GM12874 (cell line): ENCODE data around the gene GRIN3B.

Experiments used
- TF ChIP-seq, protein P1 (sequence below): IDR thresholded peaks from 2 replicates; pipeline ENCODE4 v1.5.1; 2011; ENCODE audit warnings: low read depth, mild to moderate bottlenecking, control low read depth, low read length, moderate library complexity; ENCODE audit not compliant: insufficient read depth

The GRIN3B gene

DNA sequence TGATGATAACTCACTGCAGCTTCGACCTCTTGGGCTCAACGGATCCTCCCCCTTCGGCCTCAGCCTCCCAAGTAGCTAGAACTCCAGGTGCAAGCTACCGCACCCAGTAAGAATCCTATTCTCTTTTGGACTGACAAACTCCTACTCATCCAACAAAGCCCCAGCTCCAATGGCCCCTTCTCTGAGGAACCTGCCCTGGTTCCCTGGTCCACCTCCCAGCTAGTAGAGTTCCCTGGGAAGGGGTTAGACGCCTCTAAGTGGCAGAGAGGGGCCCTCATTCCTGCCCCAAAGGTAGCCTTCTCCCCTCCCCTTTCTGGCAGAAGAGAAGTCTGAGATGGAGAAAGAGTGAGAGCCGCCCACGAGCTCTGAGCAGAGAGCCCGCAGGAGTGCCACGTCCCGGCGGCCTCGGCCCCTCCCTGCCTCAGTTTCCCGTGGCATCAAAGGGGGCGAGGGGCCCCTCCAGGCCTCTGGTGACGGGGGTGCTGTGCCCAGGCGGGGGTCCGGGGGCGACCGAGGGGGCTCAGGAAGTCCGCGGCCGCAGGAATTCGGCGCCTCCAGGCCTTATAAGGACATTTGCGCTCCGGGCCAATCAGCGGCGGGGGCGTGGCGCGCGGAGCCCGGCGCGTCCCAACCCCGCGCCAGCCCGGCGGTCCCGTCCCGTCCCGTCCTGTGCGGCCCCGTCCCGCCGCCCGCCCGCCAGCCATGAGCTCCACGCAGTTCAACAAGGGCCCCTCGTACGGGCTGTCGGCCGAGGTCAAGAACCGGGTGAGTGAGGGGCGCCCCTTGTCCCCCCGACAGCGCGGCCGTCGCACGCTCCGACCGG, 26.0 kb downstream of the GRIN3B start, which contains the start of gene CNN2:
Gene CNN2, plus strand, starts transcription at position 649 of the 823 bp plus-strand sequence. Its CDS starts 54 bp downstream, at position 703.
- TF ChIP-seq, protein P1, sequence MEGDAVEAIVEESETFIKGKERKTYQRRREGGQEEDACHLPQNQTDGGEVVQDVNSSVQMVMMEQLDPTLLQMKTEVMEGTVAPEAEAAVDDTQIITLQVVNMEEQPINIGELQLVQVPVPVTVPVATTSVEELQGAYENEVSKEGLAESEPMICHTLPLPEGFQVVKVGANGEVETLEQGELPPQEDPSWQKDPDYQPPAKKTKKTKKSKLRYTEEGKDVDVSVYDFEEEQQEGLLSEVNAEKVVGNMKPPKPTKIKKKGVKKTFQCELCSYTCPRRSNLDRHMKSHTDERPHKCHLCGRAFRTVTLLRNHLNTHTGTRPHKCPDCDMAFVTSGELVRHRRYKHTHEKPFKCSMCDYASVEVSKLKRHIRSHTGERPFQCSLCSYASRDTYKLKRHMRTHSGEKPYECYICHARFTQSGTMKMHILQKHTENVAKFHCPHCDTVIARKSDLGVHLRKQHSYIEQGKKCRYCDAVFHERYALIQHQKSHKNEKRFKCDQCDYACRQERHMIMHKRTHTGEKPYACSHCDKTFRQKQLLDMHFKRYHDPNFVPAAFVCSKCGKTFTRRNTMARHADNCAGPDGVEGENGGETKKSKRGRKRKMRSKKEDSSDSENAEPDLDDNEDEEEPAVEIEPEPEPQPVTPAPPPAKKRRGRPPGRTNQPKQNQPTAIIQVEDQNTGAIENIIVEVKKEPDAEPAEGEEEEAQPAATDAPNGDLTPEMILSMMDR, result no peak

DNA sequence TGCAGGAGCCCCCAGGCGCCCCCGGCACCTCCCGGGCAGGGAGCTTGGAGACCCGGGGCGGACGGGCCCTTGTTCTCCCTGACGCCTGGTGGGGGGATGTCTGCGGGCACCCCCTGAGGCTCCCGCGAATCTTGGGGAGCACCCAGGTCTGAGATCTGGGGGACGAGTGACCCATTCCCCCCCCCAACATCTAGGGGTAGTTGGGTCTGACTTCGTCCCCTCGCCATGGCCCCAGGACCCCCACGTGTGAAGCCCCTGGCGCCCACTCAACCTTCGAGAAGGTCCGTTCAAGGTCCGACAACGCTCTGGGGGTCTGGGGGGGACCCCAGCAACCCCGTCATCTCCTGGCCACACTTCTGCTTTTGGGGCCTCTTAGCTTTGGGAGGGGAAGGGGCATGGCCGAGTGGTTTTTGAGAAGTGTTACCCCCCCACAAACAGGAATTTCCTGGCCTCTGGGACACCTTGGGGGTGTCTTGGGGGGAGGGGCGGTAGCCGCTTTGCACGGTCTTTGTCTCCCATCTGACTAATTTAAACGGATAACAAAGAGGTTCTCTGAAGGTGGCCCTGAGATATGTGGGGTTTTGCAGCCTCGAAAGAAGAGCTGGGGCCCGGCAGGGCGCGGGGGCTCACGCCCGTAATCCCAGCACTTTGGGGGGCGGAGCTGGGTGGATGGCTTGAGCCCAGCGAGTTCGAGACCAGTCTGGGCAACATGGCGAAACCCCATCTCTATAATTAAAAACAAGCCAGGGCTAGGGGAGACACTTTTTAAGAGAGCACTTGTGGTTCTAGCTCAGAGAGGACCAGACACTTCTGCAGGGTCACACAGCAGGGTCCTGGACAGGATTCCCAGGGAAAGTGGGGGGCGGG, 26.8 kb downstream of the GRIN3B start:
- TF ChIP-seq, protein P1, result no peak

- TF ChIP-seq, protein P1, result no peak
Measured at GRCh38 chr19:1027650-1028061, 27.4 kb downstream of the GRIN3B start.

GRCh38 chr19:1028062-1028926, 28.1 kb downstream of the GRIN3B start:
- TF ChIP-seq, protein P1, result no peak

DNA sequence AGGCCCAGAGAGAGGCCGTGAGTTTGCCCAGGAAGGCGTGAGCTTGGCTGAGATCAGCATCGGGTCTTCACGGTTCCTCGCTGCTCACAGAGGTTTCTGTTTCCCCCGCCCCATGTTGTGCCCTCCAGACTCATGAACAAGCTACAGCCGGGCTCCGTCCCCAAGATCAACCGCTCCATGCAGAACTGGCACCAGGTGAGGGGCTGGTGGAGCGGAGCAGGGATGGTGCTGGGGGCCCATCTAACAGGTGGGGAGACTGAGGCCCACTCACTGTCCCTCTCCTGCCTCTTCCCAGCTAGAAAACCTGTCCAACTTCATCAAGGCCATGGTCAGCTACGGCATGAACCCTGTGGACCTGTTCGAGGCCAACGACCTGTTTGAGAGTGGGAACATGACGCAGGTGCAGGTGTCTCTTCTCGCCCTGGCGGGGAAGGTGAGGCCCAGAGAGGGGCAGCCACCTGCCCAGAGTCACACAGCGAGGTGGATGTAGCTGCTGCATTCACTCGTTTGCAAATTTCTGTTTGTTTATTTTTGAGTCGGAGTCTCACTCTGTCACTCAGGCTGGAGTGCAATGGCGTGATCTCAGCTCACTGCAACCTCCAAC, 32.1 kb downstream of the GRIN3B start:
- TF ChIP-seq, protein P1, result no peak

DNA sequence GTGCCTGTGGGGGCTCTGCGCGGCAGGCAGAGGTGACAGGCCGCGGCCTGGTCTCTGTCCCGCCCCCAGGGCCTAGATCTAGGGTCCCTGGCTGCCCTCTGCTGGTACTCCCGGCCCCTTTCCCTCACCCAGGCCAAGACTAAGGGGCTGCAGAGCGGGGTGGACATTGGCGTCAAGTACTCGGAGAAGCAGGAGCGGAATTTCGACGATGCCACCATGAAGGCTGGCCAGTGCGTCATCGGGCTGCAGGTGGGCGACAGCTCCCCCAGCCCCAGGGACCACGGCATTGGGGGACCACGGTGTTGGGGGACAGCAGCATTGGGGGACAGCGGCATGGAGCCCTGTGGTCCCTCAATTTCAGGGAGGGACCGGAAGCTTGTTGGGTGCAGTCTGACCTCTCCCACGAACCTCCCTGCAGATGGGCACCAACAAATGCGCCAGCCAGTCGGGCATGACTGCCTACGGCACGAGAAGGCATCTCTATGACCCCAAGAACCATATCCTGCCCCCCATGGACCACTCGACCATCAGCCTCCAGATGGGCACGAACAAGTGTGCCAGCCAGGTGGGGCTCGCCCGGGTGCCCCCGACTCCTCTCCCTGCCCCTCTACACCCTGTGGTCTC, 35.9 kb downstream of the GRIN3B start:
- TF ChIP-seq, protein P1, result no peak
